Activated T-helper 1 cell treated with anti-CD3 and anti-CD28 coated beads, Interleukin-12 subunit alpha, Interleukin-12 subunit beta, Interleukin-2, Interleukin-4 antibody, amounts not matched to agents 30 ng/mL and 10 ng/mL and 1 ng/mL, durations not matched to agents 14 hours and 24 hours and 36 hours (primary cell): Measurements from ENCODE around the gene PRR5L. TPM values are rescaled to one million over a fixed set of nuclear protein-coding genes. Genes with fewer than 3 reads are reported as not detected.

Experiments used
- DNase-seq: peaks from one replicate; pipeline ENCODE4 v3.0.0; 2021; ENCODE audit warnings: low spot score
- H3K27ac Mint-ChIP-seq: one replicate; pipeline ENCODE4 v1.8.0; 2021; ENCODE audit warnings: mild to moderate bottlenecking, mixed read lengths
- H3K27me3 Mint-ChIP-seq: one replicate; pipeline ENCODE4 v1.8.0; 2022; ENCODE audit warnings: mild to moderate bottlenecking, moderate library complexity, mixed read lengths; ENCODE audit not compliant: insufficient read depth
- H3K36me3 Mint-ChIP-seq: one replicate; pipeline ENCODE4 v1.8.0; 2021; ENCODE audit warnings: low read depth, mixed read lengths
- H3K4me1 Mint-ChIP-seq: one replicate; pipeline ENCODE4 v1.8.0; 2021; ENCODE audit warnings: low read depth, mixed read lengths
- H3K4me3 Mint-ChIP-seq: one replicate; pipeline ENCODE4 v1.8.0; 2021; ENCODE audit warnings: mild to moderate bottlenecking, moderate library complexity, mixed read lengths
- H3K9me3 Mint-ChIP-seq: one replicate; pipeline ENCODE4 v1.8.0; 2021; ENCODE audit warnings: mixed read lengths
- intact Hi-C: fragments of 100-400 bp; cut with micrococcal nuclease; formaldehyde crosslinking; loops from one replicate; pipeline ENCODE4 v1.15.1; 2024
- total RNA-seq: library from RNA; stranded (reverse); gene quantifications from 2 replicates; pipeline ENCODE4 v1.2.3, GENCODE V29; 2022

PRR5L gene
- total RNA-seq, 1 donor from 2014 or later = 64.0 TPM

- Mint-ChIP-seq H3K4me3 (no peak overlapping the region), H3K27ac (peak overlapping the region; percentile 66), H3K4me1 (peaks cover 50% of the 10 kb centered on the region), H3K36me3 (peaks cover 78% of the 10 kb centered on the region), H3K9me3 (peaks cover 9% of the 10 kb centered on the region), H3K27me3 (no peaks in the 10 kb centered on the region)
- intact Hi-C loops = no loop called here
- DNase-seq = no peak
Observed at GRCh38 chr11:36437413-36437812, 141.3 kb downstream of the PRR5L start.

- H3K36me3 Mint-ChIP-seq = peaks cover 75% of the 10 kb centered on the region
- H3K4me1 Mint-ChIP-seq = peaks cover 53% of the 10 kb centered on the region
- H3K9me3 Mint-ChIP-seq = peaks cover 9% of the 10 kb centered on the region
- no peak for DNase-seq
- no peak overlapping the region for H3K27ac Mint-ChIP-seq
- no peaks in the 10 kb centered on the region for H3K27me3 Mint-ChIP-seq
- intact Hi-C loops = no loop called here
- H3K4me3 Mint-ChIP-seq = no peak overlapping the region
Observed at GRCh38 chr11:36438126-36438525, 142.0 kb downstream of the PRR5L start.

GRCh38 chr11:36441610-36442208, 145.6 kb downstream of the PRR5L start:
- peaks cover 41% of the 10 kb centered on the region for H3K4me1 Mint-ChIP-seq
- DNase-seq = no peak
- H3K36me3 Mint-ChIP-seq = peaks cover 77% of the 10 kb centered on the region
- peak overlapping the region; percentile 36 for H3K27ac Mint-ChIP-seq
- intact Hi-C loops = loop anchor here (1.0 kb wide), 4 partner anchors 21 to 87 kb away; no protein-coding TSS in a partner anchor
- H3K4me3 Mint-ChIP-seq = no peak overlapping the region
- no peaks in the 10 kb centered on the region for H3K9me3 Mint-ChIP-seq
- H3K27me3 Mint-ChIP-seq = no peaks in the 10 kb centered on the region

- DNase-seq = no peak
- Mint-ChIP-seq H3K27me3 (no peaks in the 10 kb centered on the region), H3K27ac (no peak overlapping the region), H3K4me1 (peaks cover 34% of the 10 kb centered on the region), H3K36me3 (peaks cover 78% of the 10 kb centered on the region), H3K9me3 (no peaks in the 10 kb centered on the region), H3K4me3 (no peak overlapping the region)
- intact Hi-C loops = loop anchor here (2.0 kb wide), 1 partner anchor 13 kb away; no protein-coding TSS in a partner anchor
Observed at GRCh38 chr11:36443661-36444060, 147.6 kb downstream of the PRR5L start.

- no peak overlapping the region for H3K27ac Mint-ChIP-seq
- peaks cover 75% of the 10 kb centered on the region for H3K36me3 Mint-ChIP-seq
- no peak overlapping the region for H3K4me3 Mint-ChIP-seq
- intact Hi-C loops = no loop called here
- H3K9me3 Mint-ChIP-seq = no peaks in the 10 kb centered on the region
- DNase-seq = no peak
- peaks cover 44% of the 10 kb centered on the region for H3K4me1 Mint-ChIP-seq
- no peaks in the 10 kb centered on the region for H3K27me3 Mint-ChIP-seq
Observed at GRCh38 chr11:36446135-36446534, 150.0 kb downstream of the PRR5L start.

GRCh38 chr11:36447514-36447913, 151.4 kb downstream of the PRR5L start:
- H3K9me3 Mint-ChIP-seq = no peaks in the 10 kb centered on the region
- H3K27ac Mint-ChIP-seq = no peak overlapping the region
- intact Hi-C loops = no loop called here
- no peak for DNase-seq
- H3K4me3 Mint-ChIP-seq = no peak overlapping the region
- no peaks in the 10 kb centered on the region for H3K27me3 Mint-ChIP-seq
- peaks cover 48% of the 10 kb centered on the region for H3K4me1 Mint-ChIP-seq
- peaks cover 74% of the 10 kb centered on the region for H3K36me3 Mint-ChIP-seq

GRCh38 chr11:36447947-36448346, 151.9 kb downstream of the PRR5L start:
- Mint-ChIP-seq H3K9me3 (no peaks in the 10 kb centered on the region), H3K27ac (no peak overlapping the region), H3K27me3 (no peaks in the 10 kb centered on the region), H3K4me1 (peaks cover 48% of the 10 kb centered on the region), H3K4me3 (no peak overlapping the region), H3K36me3 (peaks cover 73% of the 10 kb centered on the region)
- intact Hi-C loops = no loop called here
- no peak for DNase-seq

GRCh38 chr11:36449561-36450096, 153.5 kb downstream of the PRR5L start:
- Mint-ChIP-seq H3K9me3 (no peaks in the 10 kb centered on the region), H3K36me3 (peaks cover 72% of the 10 kb centered on the region), H3K4me3 (peak overlapping the region; percentile 12), H3K4me1 (peaks cover 49% of the 10 kb centered on the region), H3K27ac (no peak overlapping the region), H3K27me3 (no peaks in the 10 kb centered on the region)
- no peak for DNase-seq
- intact Hi-C loops = loop anchor here (2.0 kb wide), 1 partner anchor 29 kb away; no protein-coding TSS in a partner anchor

GRCh38 chr11:36450110-36450572, 154.1 kb downstream of the PRR5L start:
- H3K27me3 Mint-ChIP-seq = no peaks in the 10 kb centered on the region
- peak overlapping the region; percentile 12 for H3K4me3 Mint-ChIP-seq
- no peak for DNase-seq
- H3K36me3 Mint-ChIP-seq = peaks cover 72% of the 10 kb centered on the region
- intact Hi-C loops = loop anchor here (2.0 kb wide), 1 partner anchor 29 kb away; no protein-coding TSS in a partner anchor
- H3K4me1 Mint-ChIP-seq = peaks cover 49% of the 10 kb centered on the region
- no peak overlapping the region for H3K27ac Mint-ChIP-seq
- H3K9me3 Mint-ChIP-seq = no peaks in the 10 kb centered on the region

GRCh38 chr11:36451045-36451444, 155.0 kb downstream of the PRR5L start:
- Mint-ChIP-seq H3K27ac (no peak overlapping the region), H3K4me1 (peaks cover 49% of the 10 kb centered on the region), H3K36me3 (peaks cover 66% of the 10 kb centered on the region), H3K27me3 (no peaks in the 10 kb centered on the region), H3K9me3 (no peaks in the 10 kb centered on the region), H3K4me3 (no peak overlapping the region)
- intact Hi-C loops = loop anchor here (2.0 kb wide), 1 partner anchor 30 kb away; no protein-coding TSS in a partner anchor
- DNase-seq = no peak

- Mint-ChIP-seq H3K4me3 (no peak overlapping the region), H3K27me3 (no peaks in the 10 kb centered on the region), H3K36me3 (peaks cover 65% of the 10 kb centered on the region), H3K4me1 (peaks cover 54% of the 10 kb centered on the region), H3K9me3 (no peaks in the 10 kb centered on the region), H3K27ac (no peak overlapping the region)
- no peak for DNase-seq
- intact Hi-C loops = loop anchor here (2.0 kb wide), 2 partner anchors 31 to 73 kb away; no protein-coding TSS in a partner anchor
Observed at GRCh38 chr11:36451681-36452080, 155.6 kb downstream of the PRR5L start.

- Mint-ChIP-seq H3K36me3 (peaks cover 62% of the 10 kb centered on the region), H3K27ac (peak overlapping the region; percentile 37), H3K9me3 (no peaks in the 10 kb centered on the region), H3K4me3 (peak overlapping the region; percentile 38), H3K27me3 (no peaks in the 10 kb centered on the region), H3K4me1 (peaks cover 54% of the 10 kb centered on the region)
- intact Hi-C loops = loop anchor here (2.0 kb wide), 1 partner anchor 74 kb away; no protein-coding TSS in a partner anchor
- DNase-seq = no peak
Observed at GRCh38 chr11:36452236-36452940, 156.3 kb downstream of the PRR5L start.

- intact Hi-C loops = loop anchor here (2.0 kb wide), 1 partner anchor 74 kb away; no protein-coding TSS in a partner anchor
- H3K4me1 Mint-ChIP-seq = peaks cover 54% of the 10 kb centered on the region
- H3K9me3 Mint-ChIP-seq = no peaks in the 10 kb centered on the region
- H3K27me3 Mint-ChIP-seq = no peaks in the 10 kb centered on the region
- H3K27ac Mint-ChIP-seq = peak overlapping the region; percentile 9
- no peak overlapping the region for H3K4me3 Mint-ChIP-seq
- DNase-seq = no peak
- peaks cover 61% of the 10 kb centered on the region for H3K36me3 Mint-ChIP-seq
Observed at GRCh38 chr11:36452961-36453360, 156.9 kb downstream of the PRR5L start.
